ENCODE data around the gene FBXW12.

Gene FBXW12

GRCh38 chr3:48407542-48408099, 35.6 kb downstream of the FBXW12 start:
- no peak for DNase-seq (ENCODE audit: low read depth in 2 of 2)

- DNase-seq (ENCODE audit: low read depth in 2 of 2), result no peak
Observed at GRCh38 chr3:48408823-48409281, 36.8 kb downstream of the FBXW12 start.

GRCh38 chr3:48409291-48410201, 37.5 kb downstream of the FBXW12 start:
- DNase-seq (ENCODE audit: low read depth in 2 of 2), result no peak

- no peak for DNase-seq (ENCODE audit: low read depth in 2 of 2)
Observed at GRCh38 chr3:48410205-48411040, 38.4 kb downstream of the FBXW12 start.

- DNase-seq (ENCODE audit: low read depth in 2 of 2), result no peak
Observed at GRCh38 chr3:48411041-48411588, 39.1 kb downstream of the FBXW12 start.

GRCh38 chr3:48411606-48412374, 39.8 kb downstream of the FBXW12 start:
- no peak for DNase-seq (ENCODE audit: low read depth in 2 of 2)

GRCh38 chr3:48412375-48413001, 40.5 kb downstream of the FBXW12 start:
- no peak for DNase-seq (ENCODE audit: low read depth in 2 of 2)

GRCh38 chr3:48413086-48413485, 41.1 kb downstream of the FBXW12 start:
- no peak for DNase-seq (ENCODE audit: low read depth in 2 of 2)

GRCh38 chr3:48413611-48414010, 41.6 kb downstream of the FBXW12 start:
- DNase-seq (ENCODE audit: low read depth in 2 of 2), result no peak

GRCh38 chr3:48414376-48415250, 42.6 kb downstream of the FBXW12 start:
- no peak for DNase-seq (ENCODE audit: low read depth in 2 of 2)

GRCh38 chr3:48415251-48415953, 43.4 kb downstream of the FBXW12 start:
- DNase-seq (ENCODE audit: low read depth in 2 of 2), result no peak

GRCh38 chr3:48416091-48416505, 44.1 kb downstream of the FBXW12 start:
- DNase-seq (ENCODE audit: low read depth in 2 of 2), result no peak

GRCh38 chr3:48416546-48416945, 44.5 kb downstream of the FBXW12 start:
- no peak for DNase-seq (ENCODE audit: low read depth in 2 of 2)

GRCh38 chr3:48417529-48418108, 45.6 kb downstream of the FBXW12 start:
- DNase-seq (ENCODE audit: low read depth in 2 of 2), result no peak

- DNase-seq (ENCODE audit: low read depth in 2 of 2), result no peak
Observed at GRCh38 chr3:48418140-48418539, 46.1 kb downstream of the FBXW12 start.

GRCh38 chr3:48418651-48419050, 46.6 kb downstream of the FBXW12 start:
- no peak for DNase-seq (ENCODE audit: low read depth in 2 of 2)

- no peak for DNase-seq (ENCODE audit: low read depth in 2 of 2)
Observed at GRCh38 chr3:48419149-48419548, 47.1 kb downstream of the FBXW12 start.

GRCh38 chr3:48419597-48419996, 47.6 kb downstream of the FBXW12 start:
- DNase-seq (ENCODE audit: low read depth in 2 of 2), result no peak

GRCh38 chr3:48420561-48420960, 48.5 kb downstream of the FBXW12 start:
- DNase-seq (ENCODE audit: low read depth in 2 of 2), result no peak

Data from stimulated activated CD8-positive, alpha-beta memory T cell treated with anti-CD3 and anti-CD28 coated beads, Interleukin-15, amount 100 ng/mL, for 4 hours (primary cell).